Small intestine (tissue), 7 donors: ENCODE measurements around the gene PLB1. TPM values are rescaled to one million over a fixed set of nuclear protein-coding genes. Genes with fewer than 3 reads are reported as not detected.
A peak's percentile ranks its signal among the peaks of the same experiment; 100 is the strongest.
"Not testable (repeated sequence)": the region's sequence is repeated elsewhere in the genome, so short reads cannot be mapped to it uniquely, and the experiment has no call there.

Experiments used
- DNase-seq, 2 donors: peaks; one replicate each; pipeline versions ENCODE4 v3.0.0 to v3.0.0-alpha.2; 2013
- FAIRE-seq: peaks from 2 replicates; lab custom pipeline; 2012; peaks lifted over from hg19 to GRCh38; lab: Jason Lieb, UNC
- H3K27ac ChIP-seq, 3 donors: one replicate each; pipeline ENCODE4 v1.5.1; 2013; ENCODE audit warnings: low read length in 2 of 3, mild to moderate bottlenecking in 2 of 3, control low read depth in 1 of 3, inconsistent platforms in 1 of 3, low read depth in 1 of 3, moderate library complexity in 1 of 3
- H3K27me3 ChIP-seq, 3 donors: one replicate each; pipeline ENCODE4 v1.6.1; 2013; ENCODE audit warnings: low read length in 3 of 3, inconsistent platforms in 1 of 3; ENCODE audit not compliant: control insufficient read depth in 3 of 3, insufficient read depth in 3 of 3
- H3K36me3 ChIP-seq, 3 donors: one replicate each; pipeline ENCODE4 v1.6.1; 2013; ENCODE audit warnings: low read length in 3 of 3, inconsistent platforms in 1 of 3, low read depth in 1 of 3, mild to moderate bottlenecking in 1 of 3, moderate library complexity in 1 of 3; ENCODE audit not compliant: control insufficient read depth in 3 of 3, insufficient read depth in 2 of 3
- H3K4me1 ChIP-seq, 3 donors: one replicate each; pipeline ENCODE4 v1.6.1; 2013; ENCODE audit warnings: low read length in 2 of 3, inconsistent platforms in 1 of 3, low read depth in 1 of 3, mild to moderate bottlenecking in 1 of 3, moderate library complexity in 1 of 3; ENCODE audit not compliant: control insufficient read depth in 3 of 3, insufficient read depth in 2 of 3
- H3K4me3 ChIP-seq, 3 donors: one replicate each; pipeline ENCODE4 v1.5.1; 2013; ENCODE audit warnings: low read length in 3 of 3, control low read depth in 1 of 3, inconsistent platforms in 1 of 3, low read depth in 1 of 3, mild to moderate bottlenecking in 1 of 3, moderate library complexity in 1 of 3
- H3K9me3 ChIP-seq, 2 donors: one replicate each; pipeline ENCODE4 v1.6.1; 2013; ENCODE audit warnings: low read depth in 1 of 2, low read length in 1 of 2; ENCODE audit not compliant: control insufficient read depth in 2 of 2, insufficient read depth in 1 of 2
- WGBS, 3 donors: extraction: QIAGEN DNeasy Blood & Tissue Kit; methylation state at CpG; one replicate each; pipeline ENCODE4 v1.1.7; 2013; 5-methylcytosine and 5-hydroxymethylcytosine counted together
- polyA plus RNA-seq, 4 donors: library from polyadenylated mRNA; stranded (reverse) in 3 of 4; unstranded in 1 of 4; fragments of 200-250 nt in 3 of 4; fragments of 120-200 nt in 1 of 4; gene quantifications; one replicate each; pipeline versions ENCODE4 v1.2.1 to v1.2.3, GENCODE V29; 2013
- donor health status: healthy with polysubstance abuse.
- donor health status: control.
- donor health status: control.
- donor health status: Bipolar disorder and iron deficiency.
- donor health status: healthy.

PLB1 gene
- polyA plus RNA-seq, 4 donors: 0.45 to 125 (median 1.1) TPM

- H3K9me3 ChIP-seq, DNase-seq, H3K4me3 ChIP-seq, H3K27me3 ChIP-seq, FAIRE-seq, H3K36me3 ChIP-seq: not testable (repeated sequence)
- Histone ChIP-seq H3K4me1 (peaks cover 0 to 46% (median 30%) of the 10 kb centered on the region in 3 donors), H3K27ac (peak overlapping the region in 1 of 3 donors; percentile 90)
- 67 to 81% (median 77%) methylated on average over 4 of the region's 4 CpGs for WGBS, 3 donors
Measured at GRCh38 chr2:28665811-28666377, 170.0 kb downstream of the PLB1 start.

- H3K36me3 ChIP-seq: no peaks in the 10 kb centered on the region
- no peak overlapping the region for H3K4me3 ChIP-seq
- no peaks in the 10 kb centered on the region for H3K27me3 ChIP-seq
- peaks cover 0 to 39% (median 24%) of the 10 kb centered on the region in 3 donors for H3K4me1 ChIP-seq
- FAIRE-seq: no peak
- no peak overlapping the region for H3K27ac ChIP-seq
- WGBS, 3 donors: 86 to 93% (median 91%) methylated on average over 8 of the region's 8 CpGs
- DNase-seq: no peak
- no peaks in the 10 kb centered on the region for H3K9me3 ChIP-seq
Measured at GRCh38 chr2:28666496-28667184, 170.8 kb downstream of the PLB1 start.

GRCh38 chr2:28667261-28667660, 171.4 kb downstream of the PLB1 start:
- Histone ChIP-seq H3K27me3 (no peaks in the 10 kb centered on the region), H3K4me1 (peaks cover 0 to 32% (median 20%) of the 10 kb centered on the region in 3 donors), H3K9me3 (peaks cover 0 to under 1% of the 10 kb centered on the region in 2 donors), H3K27ac (no peak overlapping the region), H3K36me3 (no peaks in the 10 kb centered on the region), H3K4me3 (no peak overlapping the region)
- no peak for FAIRE-seq
- DNase-seq: no peak
- 94 to 96% (median 95%) methylated on average over 6 of the region's 6 CpGs for WGBS, 3 donors

DNA sequence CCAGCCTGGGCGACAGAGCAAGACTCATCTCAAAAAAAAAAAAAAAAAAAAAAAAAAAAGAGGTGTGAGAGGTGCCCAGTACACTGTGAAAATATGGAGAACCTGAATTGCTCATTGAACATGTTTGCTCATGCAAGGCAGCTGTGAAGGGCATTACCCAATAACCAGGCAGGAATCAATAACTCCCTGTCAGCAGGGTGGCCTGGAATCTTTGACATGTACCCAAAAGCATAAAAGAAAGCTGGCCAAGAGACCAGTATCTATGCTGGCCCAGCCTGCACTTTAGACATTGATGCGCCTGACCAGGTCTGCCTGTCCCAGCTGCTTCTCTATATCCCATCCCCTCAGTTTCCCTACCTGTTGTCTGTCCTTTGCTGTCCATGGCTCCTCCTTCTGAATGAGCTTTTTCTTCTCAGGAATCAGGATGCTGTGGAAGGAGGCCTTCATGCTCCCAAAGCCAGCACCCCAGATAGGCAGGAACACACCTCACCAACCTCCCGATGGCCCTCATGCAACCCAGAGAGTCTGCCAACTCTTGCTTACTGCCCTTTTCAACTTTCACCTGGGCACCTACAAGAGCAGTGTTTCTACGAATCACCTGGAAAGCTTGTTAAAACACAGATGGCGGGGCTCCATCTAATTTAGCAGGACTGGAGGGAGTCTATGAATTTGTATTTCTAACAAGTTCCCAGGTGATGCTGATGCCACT, 172.4 kb downstream of the PLB1 start:
- 94 to 96% (median 95%) methylated on average over 5 of the region's 5 CpGs for WGBS, 3 donors
- no peak for FAIRE-seq

GRCh38 chr2:28668880-28669279, 173.0 kb downstream of the PLB1 start:
- H3K9me3 ChIP-seq: peaks cover 0 to 12% of the 10 kb centered on the region in 2 donors
- H3K27ac ChIP-seq: no peak overlapping the region
- no peak overlapping the region for H3K4me3 ChIP-seq
- FAIRE-seq (no peak), DNase-seq (no peak)
- no peaks in the 10 kb centered on the region for H3K27me3 ChIP-seq
- 74 to 80% (median 79%) methylated on average over 2 of the region's 2 CpGs for WGBS, 3 donors
- peaks cover 0 to 16% (median 7%) of the 10 kb centered on the region in 3 donors for H3K4me1 ChIP-seq
- no peaks in the 10 kb centered on the region for H3K36me3 ChIP-seq

More for the DNA sequence above, 172.4 kb downstream of the PLB1 start:
- no peaks in the 10 kb centered on the region for H3K36me3 ChIP-seq
- no peak overlapping the region for H3K27ac ChIP-seq
- H3K4me1 ChIP-seq: peaks cover 0 to 22% (median 13%) of the 10 kb centered on the region in 3 donors
- peaks cover 0 to 9% of the 10 kb centered on the region in 2 donors for H3K9me3 ChIP-seq
- DNase-seq: no peak
- H3K27me3 ChIP-seq: no peaks in the 10 kb centered on the region
- no peak overlapping the region for H3K4me3 ChIP-seq

GRCh38 chr2:28670856-28671255, 175.0 kb downstream of the PLB1 start:
- no peak for FAIRE-seq

GRCh38 chr2:28673338-28673737, 177.5 kb downstream of the PLB1 start:
- no peak overlapping the region for H3K4me3 ChIP-seq
- H3K27me3 ChIP-seq: no peaks in the 10 kb centered on the region
- H3K4me1 ChIP-seq: no peaks in the 10 kb centered on the region
- DNase-seq (no peak), FAIRE-seq (no peak)
- H3K36me3 ChIP-seq: no peaks in the 10 kb centered on the region
- H3K27ac ChIP-seq: no peak overlapping the region
- peaks cover 0 to 12% of the 10 kb centered on the region in 2 donors for H3K9me3 ChIP-seq
- WGBS, 3 donors: 95 to 98% (median 96%) methylated on average over 4 of the region's 4 CpGs

More at GRCh38 chr2:28670856-28671255, 175.0 kb downstream of the PLB1 start:
- no peak for DNase-seq
- whole genome bisulfite sequencing, 3 donors: 73 to 82% (median 74%) methylated on average over 2 of the region's 2 CpGs
- H3K27ac ChIP-seq: no peak overlapping the region
- H3K9me3 ChIP-seq: peaks cover 0 to 12% of the 10 kb centered on the region in 2 donors
- H3K4me1 ChIP-seq: no peaks in the 10 kb centered on the region
- H3K4me3 ChIP-seq: no peak overlapping the region
- H3K27me3 ChIP-seq: no peaks in the 10 kb centered on the region
- no peaks in the 10 kb centered on the region for H3K36me3 ChIP-seq

- WGBS, 3 donors: 80 to 87% (median 84%) methylated on average over 3 of the region's 3 CpGs
- no peaks in the 10 kb centered on the region for H3K36me3 ChIP-seq
- no peak for DNase-seq
- H3K9me3 ChIP-seq: peaks cover 0 to 12% of the 10 kb centered on the region in 2 donors
- FAIRE-seq: no peak
- no peaks in the 10 kb centered on the region for H3K4me1 ChIP-seq
- H3K27ac ChIP-seq: no peak overlapping the region
- H3K27me3 ChIP-seq: no peaks in the 10 kb centered on the region
- H3K4me3 ChIP-seq: no peak overlapping the region
Measured at GRCh38 chr2:28674062-28674712, 178.3 kb downstream of the PLB1 start.
